GM18861 (cell line): ENCODE results near the gene KRT35.
"Not testable (repeated sequence)": the region's sequence is repeated elsewhere in the genome, so short reads cannot be mapped to it uniquely, and the experiment has no call there.

ENCODE experiments used
- ATAC-seq: cut with Tn5 transposase; IDR thresholded peaks from one replicate; pipeline ENCODE4 v1.9.1; 2021; ENCODE audit not compliant: unreplicated experiment

Gene KRT35

GRCh38 chr17:41462705-41463104, 18.2 kb downstream of the KRT35 start:
- ATAC-seq: no peak

DNA sequence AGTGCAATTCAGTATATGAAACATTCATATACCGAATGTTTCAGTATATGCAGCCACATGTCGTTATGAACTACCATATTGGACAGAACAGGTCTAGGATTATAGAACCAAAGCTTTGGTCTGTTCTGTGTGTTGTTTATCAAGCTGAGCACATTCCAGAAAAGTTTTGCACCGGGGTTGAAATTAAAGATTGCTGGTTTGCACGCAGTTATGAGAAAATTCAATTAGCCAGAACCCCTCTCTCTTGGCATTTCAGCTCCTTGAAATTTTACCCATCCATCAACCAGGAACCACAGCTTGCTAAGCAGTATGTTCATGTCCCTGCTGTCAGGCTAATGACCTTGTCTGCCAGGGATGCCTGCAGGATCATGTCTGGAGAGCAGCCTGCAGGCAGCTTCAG, 23.3 kb downstream of the KRT35 start:
- ATAC-seq: no peak

DNA sequence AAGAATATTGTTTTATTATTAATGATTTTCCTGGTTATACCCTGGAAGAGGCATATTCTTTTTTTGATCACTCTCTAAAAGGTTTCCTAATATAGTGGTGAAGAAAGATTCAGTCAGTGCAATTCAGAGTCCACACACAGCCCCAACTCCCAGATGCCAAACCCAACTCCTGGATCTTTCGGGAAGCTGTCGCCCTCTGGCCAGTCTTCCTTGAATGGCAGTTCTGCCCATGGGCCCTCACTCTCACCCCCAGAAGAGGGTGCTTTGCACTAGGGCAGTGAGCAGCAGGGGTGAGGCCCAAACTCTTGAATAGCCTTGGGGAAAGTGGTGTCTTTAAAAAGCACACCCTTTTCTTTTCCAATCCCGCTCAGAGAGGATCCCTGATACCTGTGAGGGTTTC, 24.7 kb downstream of the KRT35 start:
- no peak for ATAC-seq

GRCh38 chr17:41455236-41455635, 25.7 kb downstream of the KRT35 start:
- ATAC-seq: no peak

GRCh38 chr17:41453066-41453465, 27.9 kb downstream of the KRT35 start:
- no peak for ATAC-seq

GRCh38 chr17:41452281-41452680, 28.7 kb downstream of the KRT35 start:
- ATAC-seq: no peak

GRCh38 chr17:41451154-41451728, 29.7 kb downstream of the KRT35 start:
- no peak for ATAC-seq

DNA sequence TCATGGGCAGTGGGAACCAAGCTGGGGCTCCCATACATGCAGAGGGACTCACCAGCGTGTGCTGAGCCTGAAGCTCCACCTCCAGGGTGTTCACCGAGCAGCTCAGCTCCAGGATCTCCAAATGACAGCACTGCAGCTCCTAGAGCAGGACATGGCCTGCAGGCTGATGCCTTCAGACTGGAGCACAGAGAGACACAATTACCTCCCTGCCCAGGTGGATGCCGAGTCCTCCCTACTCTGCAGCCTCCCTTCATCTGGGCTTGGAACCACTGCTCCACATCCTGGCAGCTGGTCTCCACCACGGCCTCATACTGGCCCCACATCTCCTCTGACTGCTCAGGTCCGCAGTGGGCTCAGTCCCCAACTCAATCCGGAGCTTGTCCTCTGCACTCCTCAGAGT, 31.9 kb downstream of the KRT35 start:
- ATAC-seq: no peak

DNA sequence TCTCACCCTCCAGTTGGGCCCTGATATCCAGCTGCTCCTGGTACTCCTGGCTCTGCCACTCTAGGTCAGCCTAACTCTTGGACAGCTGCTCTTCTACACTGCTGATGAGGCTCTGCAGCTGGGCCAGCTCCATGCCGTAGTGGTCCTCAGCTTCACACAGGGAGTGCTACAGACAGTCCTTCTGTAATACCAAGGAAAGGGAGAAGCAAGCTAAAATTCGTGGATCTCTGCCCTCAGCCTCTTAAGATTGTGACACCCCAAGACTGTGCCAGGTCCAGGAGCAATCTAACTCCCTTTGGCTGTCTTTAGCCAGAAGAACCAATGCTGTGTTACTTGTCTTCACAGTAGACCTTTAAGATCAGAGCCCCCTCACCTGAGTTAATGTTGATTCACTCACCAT, 32.4 kb downstream of the KRT35 start:
- ATAC-seq: no peak

DNA sequence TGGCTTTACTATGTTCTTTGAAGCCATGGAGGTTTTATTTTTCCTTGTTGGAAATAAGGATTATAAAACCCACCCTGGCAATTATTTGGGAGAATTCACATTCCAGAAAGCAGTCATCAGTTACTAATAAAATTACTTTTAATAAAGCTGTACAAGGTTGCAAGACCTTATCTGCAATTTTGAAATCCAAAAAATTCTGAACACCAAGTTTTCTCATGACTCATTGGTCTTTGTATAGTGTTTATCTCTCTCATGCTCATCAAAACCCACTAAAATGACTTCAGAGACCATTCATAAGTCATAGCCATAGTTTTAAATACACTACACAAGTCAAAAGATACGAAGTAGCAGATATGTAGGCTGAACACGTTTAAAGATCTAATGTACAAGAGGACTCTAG, 34.1 kb downstream of the KRT35 start:
- ATAC-seq: no peak

DNA sequence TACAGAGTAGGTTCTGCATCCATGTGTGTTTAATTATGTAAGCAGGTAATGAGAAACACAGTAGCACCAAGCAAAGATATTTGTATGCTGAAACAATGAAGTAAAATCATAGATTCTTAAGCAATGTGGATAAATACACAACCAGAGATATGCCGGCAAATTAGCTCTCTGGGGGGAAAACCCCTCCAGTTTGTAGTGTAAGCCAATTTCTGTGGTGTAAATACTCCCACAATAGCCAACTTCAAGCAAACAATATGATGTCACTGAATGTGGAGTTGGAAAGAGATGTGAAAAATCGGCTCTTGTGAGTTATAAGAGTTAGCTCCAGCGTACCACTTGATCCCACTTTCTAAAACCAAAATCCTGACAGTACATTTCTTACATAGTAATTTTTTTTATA, 36.3 kb downstream of the KRT35 start:
- no peak for ATAC-seq

DNA sequence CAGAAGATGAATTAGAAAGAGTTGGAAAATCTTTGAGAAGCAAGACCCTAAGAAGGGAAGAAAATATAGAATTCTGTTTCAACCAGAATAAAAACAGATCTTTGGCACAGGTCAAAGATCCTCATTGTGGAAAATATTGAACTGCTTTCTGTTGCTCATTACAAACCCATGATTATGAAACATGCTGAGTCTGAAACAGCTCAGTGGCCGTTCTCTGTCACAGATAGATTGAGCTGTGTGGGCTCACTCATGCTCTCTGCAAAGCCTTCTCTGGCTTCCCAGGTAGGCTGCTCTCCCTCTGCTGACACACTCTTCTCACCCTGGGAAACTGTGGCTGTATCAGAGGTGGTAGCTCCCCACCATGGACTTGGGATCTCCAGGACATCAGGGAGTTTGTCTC, 36.8 kb downstream of the KRT35 start:
- ATAC-seq: no peak

GRCh38 chr17:41442739-41443138, 38.2 kb downstream of the KRT35 start:
- ATAC-seq: no peak

GRCh38 chr17:41440531-41441033, 40.4 kb downstream of the KRT35 start, which contains the start of gene KRT38:
Gene KRT38, minus strand, starts transcription at chr17:41440983. Its CDS starts 62 bp downstream, at chr17:41440921.
- ATAC-seq: no peak

DNA sequence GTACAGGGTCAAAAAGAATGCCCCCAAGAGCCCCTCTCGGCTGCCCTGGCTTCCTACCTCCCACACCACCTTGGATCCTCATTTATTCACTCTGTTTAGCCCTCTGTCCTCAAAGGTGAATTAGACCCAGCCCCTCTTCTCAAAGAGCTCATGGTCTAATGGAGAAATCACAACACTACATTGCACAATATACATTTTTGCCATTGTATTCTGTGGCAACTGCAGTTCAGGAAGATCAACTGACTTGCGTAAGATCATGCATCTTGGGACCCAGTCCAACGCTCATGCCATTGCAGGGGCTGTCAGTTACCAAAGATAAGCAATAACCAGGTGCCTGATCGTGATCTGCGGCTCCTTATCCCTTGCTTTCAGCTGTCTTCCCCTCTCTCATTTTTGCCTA, 41.6 kb downstream of the KRT35 start:
- ATAC-seq: no peak

- ATAC-seq: no peak
These were observed 43.2 kb downstream of the KRT35 start for GRCh38 chr17:41437769-41438168.

GRCh38 chr17:41437254-41437653, 43.7 kb downstream of the KRT35 start:
- no peak for ATAC-seq

GRCh38 chr17:41434415-41434814, 46.5 kb downstream of the KRT35 start:
- ATAC-seq: no peak

DNA sequence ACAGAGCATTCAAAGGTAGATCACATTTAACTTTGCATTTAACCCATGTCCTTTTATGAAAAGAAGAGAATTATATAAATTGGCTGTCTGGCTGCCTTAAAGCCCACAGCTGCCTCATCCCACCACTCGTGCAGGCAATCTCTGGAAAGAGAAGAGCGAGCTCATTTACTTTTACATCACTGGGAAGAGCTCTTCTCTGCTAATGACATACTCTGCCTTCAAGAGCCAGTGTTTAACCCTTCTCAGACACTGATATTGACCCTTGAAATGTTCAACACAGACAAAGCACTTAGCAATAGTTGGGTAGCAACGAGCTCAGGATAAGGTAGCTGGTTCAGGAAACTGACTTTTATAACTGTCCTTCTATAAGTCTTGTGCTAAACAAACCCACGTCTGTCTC, 46.9 kb downstream of the KRT35 start:
- ATAC-seq: no peak

- no peak for ATAC-seq
These were observed 47.4 kb downstream of the KRT35 start for GRCh38 chr17:41433586-41433985.

- not testable (repeated sequence) for ATAC-seq
These were observed 50.6 kb downstream of the KRT35 start for GRCh38 chr17:41430376-41430775.

DNA sequence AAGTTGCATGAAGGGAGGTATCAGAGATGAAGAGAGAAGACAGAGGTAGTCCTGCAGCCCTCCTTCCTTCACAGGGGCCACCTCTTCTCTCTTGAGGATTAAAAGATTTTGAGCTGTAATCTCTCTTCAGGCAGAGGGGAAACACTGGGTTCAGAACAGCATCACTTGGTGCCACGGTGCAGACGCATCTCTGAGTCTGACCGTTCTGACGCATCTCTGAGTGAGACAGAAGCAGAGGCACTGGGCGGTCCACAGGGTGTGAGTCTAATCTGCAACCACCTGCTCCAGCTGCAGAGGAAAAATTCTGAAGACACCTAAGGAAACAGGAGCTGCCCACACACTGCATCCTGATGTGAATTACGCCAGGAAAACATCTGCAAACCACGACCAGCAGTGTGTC, 51.3 kb downstream of the KRT35 start:
- ATAC-seq: no peak

DNA sequence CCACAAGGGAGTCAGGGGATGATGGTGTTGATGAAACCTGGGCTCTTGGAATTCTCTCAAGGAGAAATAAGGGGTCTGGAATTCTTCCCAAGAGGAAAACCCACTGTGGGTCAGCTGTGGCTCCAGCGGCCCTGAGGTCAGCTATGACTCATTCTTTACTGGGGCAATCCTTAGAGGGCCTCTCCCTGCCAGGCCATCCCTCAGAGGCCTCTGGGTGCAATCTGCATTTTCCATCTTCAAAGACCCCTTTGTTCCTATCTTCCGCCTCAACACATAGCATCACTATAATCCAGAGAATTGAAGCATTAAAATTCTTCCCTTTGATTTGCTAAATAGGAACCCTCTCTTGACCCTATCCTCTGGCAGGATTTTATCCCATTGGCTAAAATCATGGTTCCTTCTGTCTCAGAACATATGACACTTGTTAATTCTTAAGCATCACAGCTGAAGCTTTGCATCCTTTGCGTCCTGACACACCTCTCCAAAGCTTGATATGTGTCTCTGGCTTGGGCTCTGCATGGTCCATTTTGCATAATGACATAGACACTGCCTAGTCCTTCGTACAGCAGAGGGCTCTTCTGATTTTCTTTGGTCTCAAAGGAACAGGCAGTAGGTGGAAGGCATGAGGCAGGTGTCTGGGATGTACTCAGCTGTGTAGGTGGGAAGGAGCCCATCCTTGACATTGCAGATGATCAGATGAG, 52.2 kb downstream of the KRT35 start:
- ATAC-seq: no peak
